ENCODE results near the gene ASB2.

The ASB2 gene

GRCh38 chr14:93926873-93927799 is 49.2 kb downstream of the ASB2 start, which contains the start of gene FAM181A:
TSS of gene FAM181A (plus strand) at chr14:93927344. CDS start at chr14:93928286, 942 bp downstream.
- DNase-seq: no peak

DNA sequence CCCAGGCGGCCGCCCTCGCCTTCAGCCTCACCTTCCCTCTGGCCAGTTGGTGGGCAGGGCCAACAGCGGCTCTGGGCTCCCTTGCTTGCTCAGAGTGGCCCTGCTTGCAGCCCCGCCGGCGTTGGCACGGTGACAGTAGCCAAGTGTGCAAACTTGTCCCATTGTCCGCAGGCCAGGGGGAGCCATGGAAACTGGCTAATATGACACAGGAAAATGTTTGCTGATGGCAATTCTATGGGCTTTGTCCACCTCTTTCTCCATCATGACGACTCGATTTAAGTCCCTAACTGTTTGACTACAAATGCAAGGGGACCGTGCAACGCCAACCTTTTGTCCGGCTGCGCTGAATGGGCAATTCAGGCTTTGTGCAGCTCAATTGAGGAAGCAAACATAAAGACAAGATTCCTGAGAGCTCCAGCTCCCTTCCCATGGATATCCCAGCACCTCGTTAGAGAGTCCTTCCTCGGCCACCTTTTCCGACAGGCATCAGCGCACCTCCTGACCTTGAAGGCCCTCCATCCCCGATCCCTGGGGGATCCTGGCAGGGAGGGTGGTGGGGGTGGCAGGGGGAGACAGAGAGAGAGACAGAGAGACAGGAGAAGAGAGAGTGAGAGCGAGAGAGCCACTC is 50.0 kb downstream of the ASB2 start:
- no peak for DNase-seq

- DNase-seq: no peak
Observed at GRCh38 chr14:93925374-93925895, 50.9 kb downstream of the ASB2 start.

DNA sequence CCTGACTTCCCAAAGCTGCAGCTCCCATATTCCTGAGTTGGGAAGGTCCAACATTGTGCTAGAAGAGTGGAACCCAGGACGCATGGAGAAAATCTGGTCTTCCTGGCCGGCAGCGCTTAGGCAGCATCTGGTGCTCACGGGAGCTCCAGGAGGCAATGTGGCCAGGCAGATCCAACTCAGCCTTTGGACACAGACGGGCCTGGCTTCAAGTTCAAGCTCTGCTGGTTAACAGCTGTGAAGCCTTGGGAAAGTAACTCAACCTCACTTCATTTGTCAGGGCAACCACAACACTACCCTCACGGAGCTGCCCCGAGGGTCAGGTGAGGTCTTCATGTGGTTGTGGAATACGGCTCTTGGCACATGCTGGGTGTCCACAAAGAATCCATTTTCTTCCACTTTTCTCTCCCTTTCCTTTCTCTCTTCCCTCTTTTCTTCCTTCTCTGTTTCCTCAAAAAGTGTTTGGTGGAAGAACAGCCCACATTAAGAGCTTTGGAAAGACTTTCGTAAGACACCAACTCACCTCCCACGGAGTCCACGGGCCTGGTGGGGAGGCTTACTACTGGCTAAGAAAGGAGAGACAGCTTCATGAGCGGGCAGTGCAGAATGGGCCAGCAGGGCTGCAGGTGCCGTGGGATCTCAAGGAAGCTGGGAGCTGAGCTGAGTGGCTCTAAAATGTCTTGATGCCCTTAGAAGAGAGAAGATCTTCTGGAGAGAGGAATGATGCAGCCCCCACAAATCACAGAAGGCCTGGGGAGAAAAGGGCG is 51.6 kb downstream of the ASB2 start:
- no peak for DNase-seq

DNA sequence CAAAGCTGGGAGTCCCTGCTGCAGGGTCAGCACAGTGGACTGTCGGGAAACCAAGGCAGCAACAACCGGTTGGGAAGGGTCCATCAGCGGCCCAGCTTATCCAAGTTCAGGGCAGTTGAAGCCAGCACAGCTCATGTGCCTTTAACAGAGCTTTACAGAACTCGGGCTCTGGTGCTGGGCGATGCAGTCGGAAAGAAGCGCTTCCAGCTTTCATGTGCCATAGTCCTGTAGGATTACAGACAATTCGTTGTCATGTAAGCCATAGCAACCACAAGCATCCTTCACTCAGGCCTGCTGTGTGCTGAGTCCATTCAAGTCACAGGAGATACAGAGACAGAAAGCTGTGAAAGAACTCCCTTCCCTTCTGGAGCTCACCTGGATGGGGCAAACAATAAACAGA is 52.7 kb downstream of the ASB2 start:
- no peak for DNase-seq

DNA sequence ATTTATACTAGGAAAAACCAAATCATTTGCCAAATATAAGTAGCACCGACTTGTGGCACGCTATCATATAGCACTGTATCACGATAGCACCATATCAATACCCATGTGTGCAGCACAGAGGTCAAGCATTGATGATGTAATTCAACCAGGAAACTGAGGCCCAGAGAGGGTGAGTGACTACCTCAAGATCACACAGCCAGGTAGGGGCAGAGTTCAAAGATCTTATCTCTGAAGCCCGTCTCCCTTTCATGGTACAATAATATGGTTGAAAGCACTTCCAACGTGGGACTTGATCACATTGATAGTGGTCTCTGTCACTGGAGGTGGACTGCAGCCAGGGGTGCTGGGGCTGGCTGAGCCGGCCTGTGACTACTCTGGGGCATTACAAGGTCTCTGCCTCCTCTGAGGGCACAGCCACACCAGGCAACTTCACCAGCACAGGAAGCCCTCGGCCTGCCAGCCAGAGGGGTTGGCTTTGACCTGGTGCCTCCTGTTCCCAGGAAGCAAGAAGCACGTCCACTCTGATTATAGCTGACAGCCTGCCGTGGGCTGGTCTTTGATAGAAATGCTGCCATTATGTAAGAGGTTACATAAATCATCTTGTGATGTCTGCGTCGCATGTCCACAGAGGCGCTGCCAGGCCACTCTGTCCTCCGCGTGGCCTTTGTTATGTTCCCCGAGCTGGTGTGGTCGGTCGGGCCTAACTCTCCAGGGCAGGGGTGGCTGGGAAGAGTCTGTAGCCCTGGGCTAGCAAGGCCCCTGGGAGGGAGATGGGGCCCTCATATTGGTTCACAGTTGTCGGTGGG is 55.2 kb downstream of the ASB2 start:
- no peak for DNase-seq

DNA sequence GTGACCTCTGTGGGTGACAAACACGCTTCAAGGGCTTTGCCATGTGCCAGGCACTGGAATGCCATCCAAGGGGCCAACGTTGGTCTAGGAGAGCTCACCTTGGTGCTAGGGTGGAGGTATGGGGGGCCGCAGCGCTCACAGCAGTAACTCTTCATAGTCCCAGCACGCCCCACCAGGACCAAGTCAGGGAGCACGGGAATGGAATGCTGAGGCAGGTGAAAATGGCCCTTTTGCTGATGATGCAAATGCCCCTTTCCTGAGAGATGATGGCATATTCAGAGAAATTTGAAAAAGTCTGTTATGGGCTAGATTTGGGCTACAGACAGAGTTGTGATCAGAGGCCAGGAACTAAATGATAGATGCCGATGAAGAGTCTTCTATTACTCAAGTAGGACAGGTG is 59.2 kb downstream of the ASB2 start:
- no peak for DNase-seq

DNA sequence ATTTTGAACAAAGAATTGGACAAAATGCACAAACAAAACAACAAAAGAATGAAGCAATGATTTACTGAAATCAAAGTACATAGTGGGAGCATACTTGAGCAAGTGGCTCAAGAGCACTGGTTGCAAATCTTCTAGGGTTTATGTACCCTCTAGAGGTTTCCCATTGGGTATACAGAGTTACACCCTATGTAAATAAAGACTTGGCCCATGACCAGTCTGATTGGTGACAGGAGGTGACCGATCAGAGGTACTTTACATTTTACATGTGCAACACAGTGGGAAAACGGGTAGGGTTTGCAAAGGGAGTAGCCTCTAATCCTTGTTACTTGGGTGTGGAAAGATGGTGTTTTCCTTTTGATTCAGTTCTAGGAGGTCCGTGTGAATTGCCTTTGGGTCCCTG is 59.9 kb downstream of the ASB2 start:
- no peak for DNase-seq

DNA sequence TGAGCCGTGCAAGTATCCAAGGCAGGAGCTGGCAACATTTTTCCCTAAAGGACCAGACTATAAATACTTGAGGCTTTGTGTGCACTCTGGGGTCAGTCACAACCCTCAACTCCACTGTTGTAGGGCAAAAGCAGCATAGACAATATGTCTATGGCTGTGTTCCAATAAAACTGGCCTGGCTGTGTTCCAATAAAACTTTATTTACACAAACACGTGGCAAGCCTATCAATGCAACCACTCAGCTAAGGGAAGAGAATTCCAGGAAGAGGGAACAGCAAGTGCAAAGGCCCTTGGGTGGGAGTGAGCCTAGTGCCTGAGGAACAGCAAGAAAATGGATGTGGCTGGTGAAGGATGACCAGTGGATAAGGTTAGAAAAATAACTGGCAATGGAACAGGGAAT is 60.6 kb downstream of the ASB2 start:
- DNase-seq: no peak

DNA sequence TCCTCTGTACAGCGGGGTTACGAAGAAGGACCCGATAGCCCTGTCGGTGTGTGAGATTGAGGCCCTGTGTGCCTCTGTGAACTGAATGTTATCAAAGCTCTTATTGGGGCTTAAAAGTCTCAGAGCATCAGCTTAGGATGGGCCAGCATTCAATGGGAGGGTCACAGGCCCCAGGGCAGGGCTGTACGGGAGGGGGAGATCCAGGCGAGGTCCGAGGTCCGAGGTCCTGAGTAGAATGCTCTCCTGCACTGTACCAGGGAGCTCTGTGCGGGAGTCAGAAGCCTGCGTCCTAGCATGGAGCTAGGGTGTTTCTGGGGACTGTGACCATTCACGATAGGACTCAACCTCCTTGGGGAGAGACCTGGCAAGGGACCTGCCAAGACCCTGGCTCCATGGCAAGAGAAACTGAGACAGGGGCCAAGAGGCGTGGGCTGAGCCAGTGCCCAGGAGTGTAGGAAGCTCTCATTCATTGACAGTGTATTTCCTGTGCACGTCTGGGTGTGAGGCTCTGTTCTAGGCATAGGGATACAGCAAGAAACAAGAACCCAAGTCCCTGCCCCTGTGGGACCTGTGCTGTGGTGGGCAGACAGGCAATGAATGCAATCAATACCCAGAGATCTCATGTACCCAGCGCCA is 61.2 kb downstream of the ASB2 start:
- DNase-seq: no peak

- DNase-seq: no peak
Observed at GRCh38 chr14:93914278-93914677, 62.1 kb downstream of the ASB2 start.

- DNase-seq: no peak
Observed at GRCh38 chr14:93912782-93913181, 63.6 kb downstream of the ASB2 start.

DNA sequence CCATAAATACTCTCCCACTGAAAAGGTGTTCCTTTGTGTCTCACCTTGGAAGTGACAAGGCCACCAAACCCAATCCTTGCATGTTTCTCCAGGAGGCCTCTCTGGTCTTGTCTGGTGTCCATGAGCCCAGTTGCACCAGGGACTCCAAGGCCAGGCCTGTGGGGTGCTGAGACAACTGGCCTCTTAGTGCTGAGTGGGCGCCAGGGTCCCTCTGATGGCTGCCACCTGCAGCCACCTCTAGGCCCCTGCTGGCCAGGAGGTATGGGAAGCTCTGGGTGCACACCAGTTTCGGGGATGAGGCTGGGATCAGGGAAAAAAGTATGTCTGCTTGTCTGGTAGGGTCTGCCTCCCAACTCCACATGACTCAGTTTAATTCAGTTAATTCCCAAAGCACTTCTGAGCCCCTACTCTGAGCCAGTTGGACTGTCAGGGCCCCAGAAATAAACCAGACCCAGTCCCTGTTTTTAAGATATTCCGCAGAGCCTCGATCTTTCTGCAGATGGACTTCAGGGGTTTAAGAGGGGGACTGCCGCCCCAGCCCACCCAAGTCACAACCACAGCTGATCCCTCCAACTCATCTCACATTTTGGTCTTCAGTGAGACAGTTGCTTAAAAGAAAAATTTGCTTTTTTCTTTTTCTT is 64.3 kb downstream of the ASB2 start:
- DNase-seq: no peak

DNA sequence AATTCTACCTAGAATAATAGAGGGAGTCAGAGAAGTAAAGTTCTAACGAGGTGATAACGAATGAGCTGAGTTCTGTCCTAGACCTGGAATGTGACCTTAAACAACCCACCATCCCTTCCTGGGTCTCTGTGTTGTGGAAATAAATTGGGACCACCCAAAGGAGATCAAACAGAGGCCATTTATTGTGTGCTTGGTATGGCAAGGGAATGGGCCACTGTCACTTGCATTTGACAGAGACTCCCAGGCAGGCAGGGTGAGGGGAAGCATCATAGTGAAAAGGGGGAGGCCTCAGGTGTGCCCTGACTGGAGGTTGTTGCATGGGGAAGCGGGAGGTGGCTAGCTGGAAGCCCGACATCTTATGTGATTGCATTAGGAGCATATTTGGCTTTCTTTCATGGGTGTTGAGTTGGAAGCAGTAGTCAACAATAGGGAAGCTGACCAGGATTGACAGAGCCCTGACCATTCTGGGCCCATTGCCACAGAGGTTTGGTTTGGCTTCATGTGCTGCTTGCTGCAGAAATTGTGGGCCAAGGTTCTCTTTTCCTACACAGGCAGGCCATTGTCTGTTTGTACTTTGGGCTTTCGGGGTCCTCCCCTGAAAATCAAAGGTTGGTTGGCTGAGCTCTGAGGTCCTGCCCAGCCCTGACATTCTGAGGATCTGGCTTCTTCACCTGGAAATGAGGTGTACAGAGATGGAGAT is 66.8 kb downstream of the ASB2 start:
- no peak for DNase-seq

DNA sequence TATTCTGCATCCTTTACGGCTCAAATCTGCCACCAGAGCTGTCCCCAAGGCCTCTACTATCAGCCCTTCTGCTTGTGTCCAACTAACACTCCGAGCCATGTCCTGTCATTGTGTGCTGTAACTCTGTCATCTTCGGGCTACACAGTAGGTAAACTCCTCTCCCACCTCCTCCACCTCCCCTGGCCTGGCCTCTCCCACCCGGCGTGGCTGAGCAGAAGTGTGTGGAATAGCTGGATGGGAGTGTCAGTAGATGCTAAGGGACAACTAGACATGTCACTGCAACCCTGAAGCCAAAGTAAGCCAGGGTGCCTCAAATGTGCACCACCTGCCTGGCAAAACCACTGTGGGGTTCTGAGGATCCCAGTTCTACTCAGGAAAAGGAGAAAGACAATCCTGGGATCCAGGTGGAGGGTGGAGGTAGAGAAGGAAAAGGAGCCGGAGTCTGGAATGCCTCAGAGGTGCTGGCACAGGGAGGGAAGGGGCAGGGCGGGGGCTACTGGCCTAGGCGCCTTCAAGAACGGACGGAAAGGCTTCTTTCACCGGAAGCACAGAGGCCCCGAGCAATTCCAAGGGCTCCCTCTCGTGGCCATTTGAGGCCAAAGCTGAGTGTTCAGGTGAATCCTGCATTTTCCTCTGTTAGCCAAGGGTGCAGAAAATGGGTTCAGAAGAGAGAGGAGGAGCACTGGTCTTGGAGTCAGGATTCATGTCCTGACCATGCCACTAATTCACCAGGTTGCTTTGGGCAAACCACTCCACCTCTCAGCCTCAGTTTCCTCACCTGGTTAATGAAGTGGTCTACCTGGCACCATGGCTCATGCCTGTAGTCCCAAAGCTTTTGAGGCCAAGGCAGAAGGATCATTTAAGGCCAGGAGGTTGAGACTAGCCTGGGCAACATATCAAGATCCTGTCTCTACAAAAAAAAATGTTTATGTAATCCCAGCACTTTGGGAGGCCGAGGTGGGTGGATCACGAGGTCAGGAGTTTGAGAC is 69.7 kb downstream of the ASB2 start:
- peak; percentile 75 for DNase-seq

DNA sequence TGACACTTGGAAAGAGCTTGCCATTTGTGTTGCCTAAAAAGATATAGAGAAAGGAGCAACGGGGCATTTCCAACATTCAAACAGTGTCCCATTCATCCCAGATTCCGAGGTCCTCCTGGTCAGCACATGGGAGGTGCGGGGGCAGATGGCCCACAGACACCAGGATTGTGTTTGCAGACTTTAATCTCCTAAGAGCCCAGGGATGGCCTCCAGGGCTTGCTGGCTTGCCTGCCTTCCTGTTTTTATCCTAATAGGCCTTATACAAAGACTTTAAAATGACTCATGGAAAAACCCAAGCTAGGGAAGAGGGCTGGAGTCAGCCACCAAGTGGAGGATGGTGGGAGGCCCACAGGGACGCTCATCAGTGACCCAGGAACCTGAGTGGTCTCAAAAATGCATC is 70.7 kb downstream of the ASB2 start:
- DNase-seq: no peak

GRCh38 chr14:93903342-93904184 is 72.8 kb downstream of the ASB2 start:
- DNase-seq: no peak

GRCh38 chr14:93902619-93903307 is 73.6 kb downstream of the ASB2 start:
- no peak for DNase-seq
